Left forelimb (tissue), 1 donor: ENCODE data around the gene OLFM4.
"Not testable (repeated sequence)": the region's sequence is repeated elsewhere in the genome, so short reads cannot be mapped to it uniquely, and the experiment has no call there.

Experiments
- DNase-seq: peaks from one replicate; pipeline ENCODE4 v3.0.0-alpha.2; 2018; ENCODE audit warnings: low spot score

Gene OLFM4, protein sequence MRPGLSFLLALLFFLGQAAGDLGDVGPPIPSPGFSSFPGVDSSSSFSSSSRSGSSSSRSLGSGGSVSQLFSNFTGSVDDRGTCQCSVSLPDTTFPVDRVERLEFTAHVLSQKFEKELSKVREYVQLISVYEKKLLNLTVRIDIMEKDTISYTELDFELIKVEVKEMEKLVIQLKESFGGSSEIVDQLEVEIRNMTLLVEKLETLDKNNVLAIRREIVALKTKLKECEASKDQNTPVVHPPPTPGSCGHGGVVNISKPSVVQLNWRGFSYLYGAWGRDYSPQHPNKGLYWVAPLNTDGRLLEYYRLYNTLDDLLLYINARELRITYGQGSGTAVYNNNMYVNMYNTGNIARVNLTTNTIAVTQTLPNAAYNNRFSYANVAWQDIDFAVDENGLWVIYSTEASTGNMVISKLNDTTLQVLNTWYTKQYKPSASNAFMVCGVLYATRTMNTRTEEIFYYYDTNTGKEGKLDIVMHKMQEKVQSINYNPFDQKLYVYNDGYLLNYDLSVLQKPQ

DNA sequence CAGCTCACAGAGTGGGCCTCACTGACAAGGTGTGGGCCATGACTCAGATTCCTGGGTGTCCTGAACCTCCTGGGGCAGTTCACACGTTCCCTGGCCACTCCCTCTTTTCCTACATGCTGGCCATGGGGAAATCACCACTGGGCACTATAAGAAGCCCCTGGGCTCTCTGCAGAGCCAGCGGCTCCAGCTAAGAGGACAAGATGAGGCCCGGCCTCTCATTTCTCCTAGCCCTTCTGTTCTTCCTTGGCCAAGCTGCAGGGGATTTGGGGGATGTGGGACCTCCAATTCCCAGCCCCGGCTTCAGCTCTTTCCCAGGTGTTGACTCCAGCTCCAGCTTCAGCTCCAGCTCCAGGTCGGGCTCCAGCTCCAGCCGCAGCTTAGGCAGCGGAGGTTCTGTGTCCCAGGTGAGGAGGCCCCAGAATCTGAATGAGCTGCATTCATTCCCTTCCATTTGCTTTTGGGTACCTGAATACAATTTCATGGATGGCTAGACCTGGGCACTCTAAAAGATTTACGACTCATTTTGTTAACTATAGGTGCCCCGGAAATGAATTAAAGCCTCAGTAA, at the start of gene OLFM4:
Gene OLFM4, plus strand, starts transcription at position 177 of the 567 bp plus-strand sequence. Its CDS starts 24 bp downstream, at position 201.
- DNase-seq: no peak

DNA sequence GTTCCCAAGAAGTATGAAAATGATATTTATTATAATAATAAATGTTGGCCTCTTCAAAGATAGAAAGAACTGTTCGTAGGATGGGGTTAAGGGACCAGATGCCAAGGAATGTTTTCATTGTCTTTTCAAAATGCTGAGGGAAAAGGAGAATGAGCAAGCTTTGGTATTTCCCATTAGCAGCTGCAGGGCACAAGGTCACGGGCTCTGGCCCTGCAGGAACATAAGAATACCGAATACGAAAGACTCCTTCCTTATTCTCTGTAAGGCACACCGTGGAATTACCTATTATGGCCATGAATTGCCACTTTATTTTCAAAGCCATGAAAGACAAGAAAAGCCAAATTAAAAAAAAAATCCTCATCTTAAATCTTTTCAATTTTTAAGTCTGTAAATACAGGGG, 49.6 kb upstream of the OLFM4 start:
- DNase-seq: no peak

DNA sequence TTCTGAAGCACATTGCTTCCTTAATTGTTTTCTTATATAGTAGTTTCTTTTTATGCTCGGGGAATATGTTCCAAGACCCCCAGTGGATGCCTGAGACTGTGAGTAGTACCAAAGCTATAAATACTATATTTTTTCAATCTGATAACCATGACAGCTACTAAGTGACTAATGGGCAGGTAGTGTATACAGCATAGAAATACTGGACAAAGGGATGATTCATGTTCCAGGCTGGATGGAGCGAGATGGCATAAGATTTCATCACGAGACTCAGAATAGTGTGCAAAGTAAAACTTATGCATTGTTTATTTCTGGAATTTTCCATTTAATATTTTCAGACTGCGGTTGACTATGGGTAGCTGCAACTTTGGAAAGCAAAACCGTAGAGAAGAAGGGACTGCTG, 47.9 kb upstream of the OLFM4 start:
- DNase-seq: no peak

DNA sequence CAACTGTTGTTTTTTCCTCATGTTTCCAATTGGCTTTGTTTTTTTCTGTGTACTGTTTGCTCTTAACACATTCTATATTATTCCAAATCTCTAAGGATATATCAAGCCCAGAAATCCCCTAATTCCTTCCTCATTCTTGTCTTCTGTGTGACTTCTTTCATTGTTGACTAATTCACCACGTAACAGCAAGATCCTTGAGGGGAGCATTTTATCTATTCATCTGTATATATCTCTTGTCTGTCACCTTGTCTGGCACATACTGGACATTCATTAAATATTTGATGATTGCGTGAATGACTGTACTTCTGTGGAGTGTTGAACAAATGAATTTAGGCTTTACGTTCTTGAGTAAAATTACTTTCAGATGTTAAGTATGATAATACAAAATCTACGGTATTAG, 44.8 kb upstream of the OLFM4 start:
- DNase-seq: no peak

DNA sequence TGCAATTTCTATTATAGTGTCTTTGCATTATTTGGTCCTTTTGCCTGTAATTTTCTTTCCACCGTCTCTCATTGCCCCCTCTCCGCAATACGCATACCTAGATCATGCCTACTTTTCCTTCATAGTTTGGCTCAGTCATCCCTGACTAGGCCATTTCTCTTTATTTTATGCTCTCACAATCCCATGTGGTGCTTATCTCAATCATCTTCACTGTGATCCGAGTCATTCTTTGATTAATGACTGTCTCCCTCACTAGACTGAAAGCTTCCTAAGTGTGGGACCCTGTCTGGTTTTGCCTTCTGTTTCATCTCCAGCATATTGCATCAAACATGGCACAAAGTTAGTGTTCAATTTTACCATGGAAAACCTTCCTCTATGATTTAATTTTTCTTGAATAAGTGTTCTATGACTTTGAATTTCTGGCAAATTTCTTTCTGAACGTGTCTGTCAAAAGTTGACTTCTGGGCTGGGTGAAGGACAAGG, 43.7 kb upstream of the OLFM4 start:
- no peak for DNase-seq

DNA sequence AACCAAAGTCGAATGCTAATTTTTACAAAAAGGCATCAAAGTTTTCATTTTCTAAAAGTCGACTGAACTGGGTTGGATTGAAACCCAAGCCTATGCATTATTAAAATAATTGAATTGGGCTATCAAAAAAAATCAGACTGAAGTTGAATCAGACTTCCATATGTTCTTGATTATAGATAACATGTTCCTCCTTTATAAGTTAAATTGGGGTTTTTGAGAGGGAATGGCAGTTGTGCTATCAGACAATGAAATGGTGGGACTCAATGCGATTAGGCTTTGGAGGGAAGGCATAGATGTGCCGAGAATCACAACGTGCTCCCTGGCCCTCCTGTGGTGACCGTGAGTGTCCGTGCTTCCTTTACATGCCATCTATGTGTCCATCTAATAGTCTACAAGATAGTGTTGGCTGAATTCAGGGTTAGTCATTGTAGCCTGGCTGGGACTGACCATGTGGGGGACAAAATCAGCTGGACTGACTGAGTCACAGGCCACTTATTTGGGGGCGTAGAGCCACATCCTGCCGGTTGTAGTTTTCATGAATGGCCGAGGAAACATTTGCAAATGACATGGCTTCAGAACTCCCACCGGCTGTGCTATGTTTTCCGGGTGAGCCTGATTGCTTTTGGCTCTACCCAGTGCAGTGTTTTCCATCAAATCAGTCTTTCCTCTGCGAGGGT, 37.1 kb upstream of the OLFM4 start:
- DNase-seq: no peak

DNA sequence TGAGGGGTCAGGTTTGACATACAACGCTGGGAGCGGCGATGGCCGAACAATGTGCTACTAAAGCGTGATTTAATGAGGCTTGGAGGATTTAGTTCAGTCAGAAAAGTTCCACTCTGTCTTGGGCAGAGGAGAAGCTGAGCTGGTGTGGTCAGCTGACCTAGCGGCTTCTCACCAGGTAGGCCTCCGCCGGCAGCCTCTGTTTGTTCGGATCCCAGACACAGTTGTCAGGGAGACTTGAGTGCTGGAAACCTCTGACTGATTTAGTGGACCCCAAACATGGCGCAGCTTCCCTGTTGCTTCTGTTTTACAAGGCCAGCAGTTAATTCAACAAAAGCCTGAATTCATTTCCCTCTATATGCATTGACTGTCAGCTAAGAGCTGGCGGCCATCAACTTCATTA, 36.5 kb upstream of the OLFM4 start:
- DNase-seq: no peak

DNA sequence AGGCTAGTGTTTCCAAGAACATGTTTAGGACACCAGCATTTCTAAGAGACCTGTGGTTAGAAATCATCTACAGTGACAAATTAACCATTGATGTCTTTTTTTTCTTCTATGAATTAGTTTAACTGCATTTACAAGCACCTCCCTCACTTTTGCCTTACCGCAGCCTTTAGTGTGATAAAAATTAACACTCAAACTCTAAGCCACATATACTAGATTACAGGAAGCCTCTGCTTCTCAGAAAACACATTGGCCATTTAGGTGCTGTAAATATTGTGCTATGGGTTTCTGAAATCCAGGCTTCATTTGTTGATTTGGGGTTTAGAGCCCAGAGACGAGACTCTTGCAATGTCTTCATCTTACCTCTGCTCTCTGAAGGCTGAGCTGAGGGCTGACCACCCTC, 34.6 kb upstream of the OLFM4 start:
- DNase-seq: no peak

DNA sequence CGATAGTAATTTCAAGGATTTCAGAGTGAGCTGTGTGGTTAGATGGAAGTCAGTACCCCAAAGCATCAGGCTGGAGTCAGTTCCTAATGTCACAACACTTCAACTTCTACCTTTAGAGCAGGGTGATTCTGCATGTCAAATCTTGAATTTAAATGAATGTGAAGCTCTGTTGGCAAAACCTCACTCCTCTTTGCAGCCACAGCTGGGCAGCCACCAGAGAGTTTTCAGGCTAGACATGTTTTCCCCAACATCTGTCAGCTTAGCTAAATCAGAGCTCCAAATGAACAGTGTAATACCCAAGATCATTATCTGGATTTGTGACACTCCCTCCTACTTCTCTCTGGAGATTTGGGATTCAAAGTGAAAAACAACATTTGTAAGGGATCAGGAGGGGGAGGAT, 33.7 kb upstream of the OLFM4 start:
- no peak for DNase-seq

DNA sequence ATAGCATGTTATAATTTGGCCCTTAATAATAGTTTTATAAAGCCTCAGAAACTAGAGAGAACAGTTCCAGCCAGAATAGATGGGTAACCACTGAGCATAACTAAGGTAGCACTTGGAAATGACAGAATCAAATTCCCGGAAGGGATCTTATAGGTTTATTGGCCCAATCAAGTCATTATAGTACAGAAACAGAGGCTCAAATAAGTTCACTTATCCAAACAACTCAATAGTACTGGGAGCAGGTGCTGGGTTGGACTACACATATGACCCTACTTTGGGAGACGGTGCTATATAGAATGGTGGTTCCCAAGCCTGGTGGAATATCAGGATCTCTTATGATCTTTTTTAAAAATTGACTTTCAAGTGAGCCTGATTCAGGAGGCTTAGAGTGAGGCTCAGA, 32.7 kb upstream of the OLFM4 start:
- DNase-seq: no peak

DNA sequence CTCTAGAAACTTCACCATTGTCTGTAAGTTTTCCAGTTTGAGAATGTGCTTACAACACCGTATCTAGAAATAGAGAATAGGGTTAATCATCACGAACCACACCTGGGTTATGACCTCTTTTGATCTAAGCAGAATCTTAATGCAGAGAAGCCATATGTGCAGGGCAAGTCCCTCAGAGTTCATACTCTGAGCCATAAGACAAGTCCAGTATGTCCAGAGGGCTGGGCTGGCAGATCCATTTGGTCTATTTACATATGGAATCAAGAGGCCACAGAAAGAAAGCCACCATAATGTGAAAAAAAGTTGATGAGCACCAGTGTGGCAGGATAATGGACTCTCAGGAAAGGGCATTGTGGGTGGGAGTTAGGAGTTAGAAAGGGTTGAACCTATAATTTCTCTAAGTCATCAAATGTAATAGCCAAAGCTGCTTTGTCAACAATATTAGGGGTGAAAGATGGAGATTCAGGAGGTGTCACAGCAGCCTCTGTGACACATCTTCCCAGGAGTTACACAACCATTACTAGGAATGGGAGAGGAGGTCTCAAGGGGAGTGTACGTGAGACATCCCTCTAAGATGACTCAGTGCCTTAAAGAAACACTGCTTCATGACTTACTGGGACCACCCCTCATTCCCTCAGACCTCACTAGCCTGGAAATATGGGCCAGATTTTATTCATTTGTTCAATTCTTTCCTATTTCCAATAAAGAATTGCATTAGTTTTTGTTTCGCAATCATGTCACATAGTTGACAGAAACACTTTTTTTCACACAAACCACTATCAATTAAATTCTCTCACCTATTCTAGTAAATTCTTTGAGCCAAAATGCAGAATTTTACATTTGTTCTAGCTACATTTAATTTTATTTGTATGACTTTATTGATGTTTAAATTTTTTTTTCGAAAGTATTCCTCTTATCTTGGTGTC, 30.4 kb upstream of the OLFM4 start:
- no peak for DNase-seq

DNA sequence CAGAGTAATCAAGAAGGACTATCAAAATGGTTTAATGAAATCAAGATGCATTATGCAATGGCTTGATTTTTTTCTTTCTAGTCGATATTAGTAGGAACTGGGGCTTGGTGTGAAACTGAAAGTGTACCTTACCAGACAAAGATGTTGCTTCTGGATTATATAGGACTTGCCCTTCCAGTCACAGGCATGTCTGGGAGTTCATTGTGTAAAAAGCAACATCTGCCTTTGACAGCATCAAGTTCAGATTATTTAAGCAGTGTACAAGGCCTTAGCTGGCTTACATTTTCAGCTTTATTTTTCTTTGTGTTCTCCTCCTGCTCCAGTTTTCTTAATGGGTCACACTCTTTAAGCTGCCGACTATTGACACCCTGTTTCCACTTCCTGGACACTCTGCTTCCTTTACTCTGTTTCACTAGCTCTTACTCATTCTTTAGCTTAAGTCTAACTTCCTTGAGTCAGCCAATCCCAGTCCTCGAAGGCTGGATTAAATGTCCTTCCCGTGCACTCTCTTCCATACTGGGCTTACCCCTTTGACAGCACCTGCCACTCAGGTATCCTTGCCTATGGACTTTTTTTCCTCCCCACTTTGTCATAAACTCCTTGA, 29.4 kb upstream of the OLFM4 start:
- DNase-seq: no peak

DNA sequence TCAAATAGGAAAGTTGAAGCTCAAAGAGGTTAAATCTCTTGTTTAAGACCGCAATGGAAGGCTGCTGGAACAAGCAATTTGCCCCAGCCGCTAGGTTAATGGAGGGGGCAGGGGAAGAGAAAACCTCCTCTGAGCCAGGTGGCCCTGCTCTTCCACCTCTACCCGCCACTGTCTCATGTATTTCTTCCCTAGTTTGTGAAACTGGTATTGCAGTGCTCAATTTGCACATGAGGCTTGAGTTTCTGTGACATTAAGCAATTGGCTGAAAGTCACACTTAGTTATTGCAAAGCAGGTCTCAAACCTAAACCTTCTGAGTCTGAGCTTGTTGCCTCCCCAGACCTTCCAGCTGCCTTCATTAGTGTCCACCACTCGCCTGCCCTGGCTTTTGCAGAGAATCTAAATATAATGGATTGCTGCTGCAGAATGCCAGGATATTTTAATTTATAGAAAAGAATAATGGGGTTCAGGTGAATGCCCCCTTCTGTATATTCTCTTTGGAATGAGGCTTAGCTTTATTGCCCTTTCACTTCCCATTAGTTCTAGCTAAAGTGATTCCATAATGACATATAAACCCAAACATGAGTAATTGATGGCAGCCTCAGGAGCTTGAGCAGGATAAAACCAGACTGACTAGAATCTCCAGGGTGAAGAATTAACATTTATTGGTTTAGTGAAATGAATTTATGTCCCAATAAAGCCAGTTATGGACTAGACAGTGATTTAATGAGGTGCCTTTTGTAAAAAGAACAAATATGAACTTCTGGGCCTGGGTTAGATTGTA, 27.0 kb upstream of the OLFM4 start:
- DNase-seq: no peak

DNA sequence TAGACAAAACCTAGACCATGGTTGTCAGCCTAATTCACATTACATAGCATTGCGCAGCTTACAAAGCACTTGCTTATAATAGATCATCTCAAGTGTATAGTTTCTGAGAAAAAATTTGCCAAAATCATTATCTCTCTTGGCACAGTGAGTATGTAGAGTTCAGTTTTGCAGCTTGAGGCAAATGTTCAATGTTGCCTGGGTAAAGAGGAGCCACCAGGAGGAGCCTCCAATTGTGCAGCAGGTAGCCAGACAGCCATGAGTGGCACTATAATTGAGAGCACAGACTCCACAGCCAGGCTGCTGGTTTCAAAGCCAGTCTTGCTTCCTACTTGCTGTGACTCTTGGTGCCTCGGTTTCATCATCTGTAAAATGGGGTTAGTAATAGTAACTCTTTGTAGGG, 24.0 kb upstream of the OLFM4 start:
- no peak for DNase-seq

DNA sequence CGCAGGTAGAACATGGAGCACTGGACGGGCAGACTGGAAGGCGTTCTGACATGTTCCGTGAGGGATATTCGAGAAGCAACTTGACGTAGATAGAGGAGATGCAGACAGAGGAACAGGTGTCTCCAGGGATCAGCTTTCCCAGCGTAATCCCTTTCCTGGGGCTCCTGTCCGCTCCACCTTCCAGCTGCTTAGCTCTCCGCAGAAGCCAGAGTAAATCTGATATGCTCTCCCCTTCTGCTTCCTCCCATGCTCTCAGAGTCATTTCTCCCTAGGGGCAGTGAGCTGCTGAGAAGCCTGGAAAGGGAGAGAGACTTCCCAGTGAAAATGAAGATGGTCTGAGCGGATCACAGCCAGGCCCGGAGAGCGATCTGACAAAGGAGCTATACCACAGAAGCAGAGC, 23.0 kb upstream of the OLFM4 start:
- DNase-seq: no peak

DNA sequence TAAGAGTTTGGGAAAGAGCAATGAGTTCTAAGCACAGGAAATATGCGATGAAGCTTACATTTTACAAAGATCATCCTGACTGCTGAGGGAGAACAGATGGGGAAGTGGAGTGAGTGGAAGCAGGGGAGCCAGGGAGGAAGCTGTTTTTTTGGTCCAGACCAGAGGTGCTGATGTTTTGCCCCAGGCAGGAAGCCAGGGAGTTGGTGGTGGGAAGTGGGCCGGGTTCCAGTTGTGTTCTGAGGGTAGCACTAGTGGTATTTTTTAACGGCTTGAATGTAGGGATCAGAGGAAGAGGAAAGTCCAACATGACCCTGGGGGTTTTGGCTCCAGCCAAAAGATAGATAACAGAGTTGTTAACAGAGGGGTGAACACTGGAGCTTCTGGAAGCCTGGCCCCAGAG, 20.7 kb upstream of the OLFM4 start:
- no peak for DNase-seq

DNA sequence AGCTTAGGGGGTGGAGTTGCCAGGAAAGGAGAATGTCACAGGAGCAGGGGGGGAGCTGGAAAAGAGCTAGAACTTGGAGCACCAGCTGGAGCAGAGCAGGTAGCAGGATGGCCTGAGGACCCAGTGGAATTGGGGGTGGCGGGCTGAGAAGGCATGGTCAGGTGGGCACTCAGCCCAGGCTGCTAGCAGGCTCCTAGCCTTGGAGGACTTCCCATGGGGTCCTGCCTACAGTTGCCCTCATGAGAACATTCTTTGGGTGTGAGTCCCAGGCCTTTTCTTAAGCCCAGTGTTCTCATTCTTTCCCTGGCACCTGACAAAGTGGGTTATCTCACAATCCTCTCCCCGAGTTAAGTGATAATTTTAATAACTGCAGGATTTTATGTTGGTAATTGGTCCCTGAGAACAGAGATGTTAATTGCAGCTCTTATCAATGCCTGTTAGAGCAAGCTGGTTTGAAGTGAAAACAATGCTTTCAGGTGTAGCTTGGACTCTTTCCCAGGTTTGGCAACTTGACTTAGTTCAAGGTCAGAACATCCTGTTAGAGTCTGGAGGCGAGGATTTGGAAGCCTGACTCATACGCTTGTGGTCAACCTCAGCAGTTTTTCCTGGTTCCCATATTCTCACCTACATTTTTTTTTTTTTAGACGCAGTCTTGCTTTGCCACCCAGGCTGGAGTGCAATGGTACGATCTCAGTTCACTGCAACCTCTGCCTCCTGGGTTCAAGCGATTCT, 18.1 kb upstream of the OLFM4 start:
- no peak for DNase-seq

DNA sequence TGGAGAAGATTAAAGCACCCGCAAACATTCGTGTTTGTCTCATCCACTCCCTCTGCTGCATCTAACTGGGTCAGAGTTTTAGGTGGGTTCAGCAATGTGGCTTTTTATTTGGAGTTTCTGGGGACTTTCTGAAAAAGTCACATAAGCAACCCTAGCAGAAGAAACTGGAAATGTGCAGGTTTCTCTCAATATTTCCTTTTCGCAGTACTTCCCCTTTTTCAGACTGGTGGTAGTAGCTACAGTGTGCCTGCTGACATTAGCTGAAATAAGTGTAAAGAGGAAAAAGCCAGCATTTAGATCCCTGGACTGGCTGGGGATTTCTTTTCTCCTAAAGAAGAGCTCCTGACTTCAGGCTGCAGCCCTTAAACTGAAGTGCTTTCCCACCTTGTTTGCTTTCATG, 15.9 kb upstream of the OLFM4 start:
- no peak for DNase-seq

DNA sequence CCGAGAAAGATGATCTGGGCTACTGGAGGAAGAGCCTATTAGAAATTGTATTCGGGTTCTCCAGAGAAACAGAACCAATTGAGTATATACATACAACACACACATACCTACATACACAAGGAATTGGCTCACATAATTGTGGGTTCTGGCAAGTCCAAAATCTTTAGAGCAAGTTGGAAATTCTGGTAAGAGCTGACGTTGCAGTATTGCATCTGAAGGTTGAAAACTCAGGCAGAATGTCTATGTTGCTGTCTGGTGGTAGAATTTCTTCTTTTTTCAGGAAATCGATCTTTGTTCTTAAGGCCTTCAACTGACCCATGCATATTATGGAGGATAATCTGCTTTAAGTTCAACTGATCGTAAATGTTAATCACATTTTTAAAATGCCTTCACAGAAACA, 15.5 kb upstream of the OLFM4 start:
- DNase-seq: no peak

DNA sequence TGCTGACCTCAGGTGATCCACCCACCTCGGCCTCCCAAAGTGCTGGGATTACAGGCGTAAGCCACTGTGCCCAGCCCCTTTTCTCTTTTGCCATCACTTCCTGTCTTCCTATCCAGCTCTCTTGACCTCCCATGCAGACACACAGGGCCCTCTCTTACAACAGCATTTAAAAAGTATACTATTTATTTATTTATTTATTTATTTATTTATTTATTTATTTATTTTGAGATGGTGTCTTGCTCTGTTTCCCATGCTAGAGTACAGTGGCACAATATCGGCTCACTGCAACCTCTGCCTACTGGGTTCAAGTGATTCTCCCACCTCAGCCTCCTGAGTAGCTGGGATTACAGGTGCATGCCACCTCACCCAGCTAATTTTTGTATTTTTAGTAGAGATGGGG, 14.6 kb upstream of the OLFM4 start:
- not testable (repeated sequence) for DNase-seq
